OCI-LY3 (cell line): ENCODE measurements around the gene DRAP1.
A peak's percentile ranks its signal among the peaks of the same experiment; 100 is the strongest.

Source experiments
- H2AFZ ChIP-seq: fragments of 200-600, 300-600 bp; shearing (Covaris generic); 2 replicates; pipeline ENCODE4 v1.6.0; 2014; ENCODE audit warnings: antibody characterized with exemption, low read depth, low read length
- H3K27ac ChIP-seq: fragments of 200-600, 300-600 bp; sonication (generic); 2 replicates; pipeline ENCODE4 v1.5.1; 2014; ENCODE audit warnings: mild to moderate bottlenecking, low read length, moderate library complexity, mixed read lengths
- H3K27me3 ChIP-seq: fragments of 200-600, 300-600 bp; sonication (generic); 2 replicates; pipeline ENCODE4 v1.6.1; 2014; ENCODE audit warnings: low read depth, low read length, mixed read lengths
- H3K36me3 ChIP-seq: fragments of 200-600, 300-600 bp; sonication (generic); replicated peaks from 2 replicates; pipeline ENCODE3; 2014; ENCODE audit warnings: low read depth, low read length, mixed read lengths
- H3K4me1 ChIP-seq: fragments of 300-600, 200-600 bp; sonication (generic); 2 replicates; pipeline ENCODE4 v1.6.1; 2014; ENCODE audit warnings: low read length, mixed read lengths
- H3K4me2 ChIP-seq: fragments of 200-600, 300-600 bp; sonication (generic); 2 replicates; pipeline ENCODE4 v1.6.1; 2014; ENCODE audit warnings: low read length, mixed read lengths
- H3K4me3 ChIP-seq: fragments of 300-600, 200-600 bp; sonication (generic); 2 replicates; pipeline ENCODE4 v1.5.1; 2014; ENCODE audit warnings: antibody characterized with exemption, mild to moderate bottlenecking, low read length, moderate library complexity
- H3K79me2 ChIP-seq: fragments of 300-600, 200-600 bp; shearing (Covaris generic); 2 replicates; pipeline ENCODE4 v1.6.1; 2014; ENCODE audit warnings: mild to moderate bottlenecking, low read length, mixed read lengths
- H3K9ac ChIP-seq: fragments of 300-600, 200-600 bp; shearing (Covaris generic); 2 replicates; pipeline ENCODE4 v1.6.0; 2014; ENCODE audit warnings: mild to moderate bottlenecking, low read length, moderate library complexity
- H3K9me3 ChIP-seq: fragments of 200-600, 300-600 bp; shearing (Covaris generic); 2 replicates; pipeline ENCODE4 v1.6.1; 2014; ENCODE audit warnings: low read length, mixed read lengths; ENCODE audit not compliant: insufficient read depth
- H4K20me1 ChIP-seq: fragments of 200-600, 300-600 bp; sonication (generic); 2 replicates; pipeline ENCODE4 v1.6.1; 2016; ENCODE audit warnings: low read length, mixed read lengths; ENCODE audit not compliant: insufficient read depth
- CTCF ChIP-seq: fragments of 200-600, 300-600 bp; sonication (generic); IDR thresholded peaks from 2 replicates; pipeline ENCODE4 v1.5.1; 2014; ENCODE audit warnings: antibody characterized with exemption, low read length, low read depth
- EZH2phosphoT487 ChIP-seq: fragments of 200-600 bp; shearing (Covaris generic); IDR thresholded peaks from 2 replicates; pipeline ENCODE4 v1.6.1; 2018; ENCODE audit warnings: antibody characterized with exemption, mixed run types, low read depth

The DRAP1 gene

GRCh38 chr11:65954771-65955170, 35.5 kb downstream of the DRAP1 start:
- no peak overlapping the region for H3K27ac ChIP-seq
- H3K4me2 ChIP-seq, result no peak overlapping the region
- H3K9ac ChIP-seq, result no peak overlapping the region
- no peak overlapping the region for H3K4me3 ChIP-seq
- no peaks in the 10 kb centered on the region for H3K36me3 ChIP-seq
- no peaks in the 10 kb centered on the region for H4K20me1 ChIP-seq
- TF ChIP-seq CTCF, result no peak
- no peak for TF ChIP-seq EZH2phosphoT487
- H3K27me3 ChIP-seq, result no peaks in the 10 kb centered on the region
- H2AFZ ChIP-seq, result no peak overlapping the region
- H3K9me3 ChIP-seq, result no peaks in the 10 kb centered on the region
- no peaks in the 10 kb centered on the region for H3K79me2 ChIP-seq
- H3K4me1 ChIP-seq, result peaks cover 11% of the 10 kb centered on the region

- TF ChIP-seq EZH2phosphoT487 (no peak), CTCF (no peak)
- H3K9me3 ChIP-seq, result no peaks in the 10 kb centered on the region
- H3K27ac ChIP-seq, result no peak overlapping the region
- H3K36me3 ChIP-seq, result no peaks in the 10 kb centered on the region
- H4K20me1 ChIP-seq, result 0 out of 2 replicates have a peak, but pooled peaks cover 7% of the 10 kb centered on the region
- no peak overlapping the region for H3K4me3 ChIP-seq
- H2AFZ ChIP-seq, result no peak overlapping the region
- peaks cover 18% of the 10 kb centered on the region for H3K79me2 ChIP-seq
- no peak overlapping the region for H3K4me2 ChIP-seq
- no peak overlapping the region for H3K9ac ChIP-seq
- peaks cover 21% of the 10 kb centered on the region for H3K4me1 ChIP-seq
- H3K27me3 ChIP-seq, result no peaks in the 10 kb centered on the region
Measured at GRCh38 chr11:65958291-65958690, 39.1 kb downstream of the DRAP1 start.

GRCh38 chr11:65958774-65959420, 39.7 kb downstream of the DRAP1 start:
- peaks cover 24% of the 10 kb centered on the region for H3K79me2 ChIP-seq
- H4K20me1 ChIP-seq, result 0 out of 2 replicates have a peak, but pooled peaks cover 7% of the 10 kb centered on the region
- H3K9ac ChIP-seq, result no peak overlapping the region
- H3K4me2 ChIP-seq, result no peak overlapping the region
- no peak overlapping the region for H2AFZ ChIP-seq
- TF ChIP-seq EZH2phosphoT487 (no peak), CTCF (no peak)
- peaks cover 21% of the 10 kb centered on the region for H3K4me1 ChIP-seq
- H3K36me3 ChIP-seq, result no peaks in the 10 kb centered on the region
- H3K27ac ChIP-seq, result no peak overlapping the region
- H3K9me3 ChIP-seq, result no peaks in the 10 kb centered on the region
- no peaks in the 10 kb centered on the region for H3K27me3 ChIP-seq
- H3K4me3 ChIP-seq, result no peak overlapping the region

DNA sequence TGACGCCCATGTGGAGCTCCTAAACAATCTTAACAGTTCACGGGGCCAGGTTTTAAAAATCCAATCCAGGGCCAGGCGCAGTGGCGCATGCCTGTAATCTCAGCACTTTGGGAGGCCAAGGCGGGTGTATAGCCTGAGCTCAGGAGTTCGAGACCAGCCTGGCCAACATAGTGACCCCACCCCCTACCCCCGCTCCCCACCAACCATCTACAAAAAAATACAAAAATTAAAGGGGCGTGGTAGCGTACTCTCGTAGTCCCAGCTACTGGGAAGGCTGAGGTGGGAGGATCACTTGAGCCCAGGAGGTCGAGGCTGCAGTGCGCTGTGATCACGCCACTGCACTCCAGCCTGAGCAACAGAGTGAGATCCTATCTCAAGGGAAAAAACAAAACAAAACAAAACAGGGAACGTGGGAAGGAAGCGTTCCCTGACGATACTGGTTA, 41.6 kb downstream of the DRAP1 start:
- Histone ChIP-seq H3K36me3 (peaks cover 6% of the 10 kb centered on the region), H3K27ac (peak overlapping the region; percentile 72), H3K4me3 (peak overlapping the region; percentile 81), H3K4me1 (peaks cover 21% of the 10 kb centered on the region), H3K79me2 (peaks cover 32% of the 10 kb centered on the region), H3K27me3 (no peaks in the 10 kb centered on the region), H3K9ac (peak overlapping the region; percentile 89), H2AFZ (peak overlapping the region; percentile 44; the same call in 1 of the 2 replicates), H4K20me1 (0 out of 2 replicates have a peak, but pooled peaks cover 7% of the 10 kb centered on the region), H3K9me3 (no peaks in the 10 kb centered on the region), H3K4me2 (peak overlapping the region; percentile 66)
- TF ChIP-seq CTCF, result no peak
- no peak for TF ChIP-seq EZH2phosphoT487
